ENCODE measurements around the gene PDE9A.

GRCh38 chr21:42775891-42776290 is 122.5 kb downstream of the PDE9A start:
- TF ChIP-seq CTCF (IDR thresholded peaks at IDR 0.05; ENCODE audit: poor library complexity) (no peak), EZH2phosphoT487 (IDR thresholded peaks at IDR 0.05; ENCODE audit: low read depth, severe bottlenecking, unreplicated experiment) (no peak)
